K562 (cell line): Measurements from ENCODE around the gene CYP51A1. TPM values are rescaled to one million over a fixed set of nuclear protein-coding genes. Genes with fewer than 3 reads are reported as not detected.

ENCODE experiments used
- ARNT ChIP-seq, 2 experiments: fragments of 450-650 bp; IDR thresholded peaks; 2 replicates each; pipeline ENCODE4 v1.6.1; 2016; ENCODE audit warnings: mild to moderate bottlenecking in 1 of 2
- BDP1 ChIP-seq: IDR thresholded peaks from 3 replicates; pipeline ENCODE4 v1.6.1; 2011; ENCODE audit not compliant: insufficient read length, insufficient read depth
- ETV5 ChIP-seq: sonication (generic); formaldehyde crosslinking; IDR thresholded peaks from 2 replicates; pipeline ENCODE4 v1.4.0; 2020; ENCODE audit warnings: low read depth, mild to moderate bottlenecking, missing genetic modification reagents
- HNRNPK ChIP-seq: fragments of 200-400 bp; formaldehyde crosslinking; IDR thresholded peaks from one replicate; pipeline ENCODE4 v1.6.1; 2018; ENCODE audit warnings: mild to moderate bottlenecking, low read depth, low read length; ENCODE audit not compliant: poor library complexity, severe bottlenecking
- MAFG ChIP-seq: fragments of 450-650 bp; conservative IDR thresholded peaks from 2 replicates; pipeline ENCODE4 v1.6.1; 2016; ENCODE audit warnings: missing genetic modification characterization, missing compliant biosample characterization
- OTX1 ChIP-seq: fragments of 450-650 bp; formaldehyde crosslinking; IDR thresholded peaks from 2 replicates; pipeline ENCODE4 v1.4.0; 2022; ENCODE audit warnings: mild to moderate bottlenecking
- SIN3A ChIP-seq, 2 experiments: fragments of 150-350 bp in 1 of 2; IDR thresholded peaks; 2 replicates each; pipeline ENCODE4 v1.6.1; 2011 to 2016; ENCODE audit warnings: borderline replicate concordance in 2 of 2, low read depth in 2 of 2, low read length in 2 of 2, mild to moderate bottlenecking in 2 of 2, moderate library complexity in 2 of 2; ENCODE audit not compliant: control insufficient read depth in 1 of 2
- SIRT6 ChIP-seq: IDR thresholded peaks from one replicate; pipeline ENCODE4 v1.6.1; 2012; ENCODE audit warnings: low read depth, mild to moderate bottlenecking, control low read depth, inconsistent platforms, low read length, moderate library complexity
- SRSF3 ChIP-seq: fragments of 200-400 bp; formaldehyde crosslinking; IDR thresholded peaks from 2 replicates; pipeline ENCODE4 v1.6.1; 2016; ENCODE audit warnings: mild to moderate bottlenecking, low read length, moderate library complexity; ENCODE audit not compliant: insufficient read depth
- polyA plus RNA-seq, 8 experiments: library from polyadenylated mRNA; depleted of rRNA in 4 of 8; stranded (reverse) in 5 of 8; unstranded in 3 of 8; fragments of >200 nt; fragmentation: Nextera tagmentation in 2 of 8; fragmentation: Illumina TruSeq in 1 of 8; extraction: Ambion mirVana in 2 of 8; extraction: Trizol in 1 of 8; gene quantifications; 2 replicates each; pipeline versions ENCODE4 v1.2.1 to v1.2.3, GENCODE V29; 2011 to 2014; ENCODE audit warnings: inconsistent platforms in 1 of 8, missing spikeins in 1 of 8
- total RNA-seq, 7 experiments: library from RNA; depleted of rRNA in 6 of 7; stranded (reverse); fragments of >200 nt in 6 of 7; fragmentation: Illumina TruSeq in 2 of 7; extraction: Trizol in 2 of 7; gene quantifications; 2 replicates each; pipeline versions ENCODE4 v1.2.1 to v1.2.3, GENCODE V29; 2011 to 2021; ENCODE audit warnings: low replicate concordance in 1 of 7
- TF ChIP-seq, protein P1 (sequence below): sonication (generic); formaldehyde crosslinking; IDR thresholded peaks from 2 replicates; pipeline ENCODE4 v1.8.1; 2022; ENCODE audit warnings: missing genetic modification reagents
- TF ChIP-seq, protein P2 (sequence below): fragments of 450-650 bp; IDR thresholded peaks from 2 replicates; pipeline ENCODE4 v1.7.0; 2016; ENCODE audit warnings: borderline replicate concordance
- TF ChIP-seq, protein P3 (sequence below): sonication (generic); formaldehyde crosslinking; IDR thresholded peaks from 2 replicates; pipeline ENCODE4 v1.8.0; 2023; ENCODE audit warnings: missing genetic modification reagents, mild to moderate bottlenecking, borderline replicate concordance
- TF ChIP-seq, protein P4 (sequence below), 2 experiments: IDR thresholded peaks; 2 replicates each; pipeline ENCODE4 v1.6.1; 2012; ENCODE audit warnings: improper control_type of control experiment in 2 of 2, low read depth in 2 of 2, low read length in 2 of 2, borderline replicate concordance in 1 of 2

The CYP51A1 gene
- total and polyA plus RNA-seq, 9 of the 15 experiments (the other 6 are each of a cell fraction or from before 2014, with no cell fraction given) = 35.4 to 151 (median 80.3) TPM

DNA sequence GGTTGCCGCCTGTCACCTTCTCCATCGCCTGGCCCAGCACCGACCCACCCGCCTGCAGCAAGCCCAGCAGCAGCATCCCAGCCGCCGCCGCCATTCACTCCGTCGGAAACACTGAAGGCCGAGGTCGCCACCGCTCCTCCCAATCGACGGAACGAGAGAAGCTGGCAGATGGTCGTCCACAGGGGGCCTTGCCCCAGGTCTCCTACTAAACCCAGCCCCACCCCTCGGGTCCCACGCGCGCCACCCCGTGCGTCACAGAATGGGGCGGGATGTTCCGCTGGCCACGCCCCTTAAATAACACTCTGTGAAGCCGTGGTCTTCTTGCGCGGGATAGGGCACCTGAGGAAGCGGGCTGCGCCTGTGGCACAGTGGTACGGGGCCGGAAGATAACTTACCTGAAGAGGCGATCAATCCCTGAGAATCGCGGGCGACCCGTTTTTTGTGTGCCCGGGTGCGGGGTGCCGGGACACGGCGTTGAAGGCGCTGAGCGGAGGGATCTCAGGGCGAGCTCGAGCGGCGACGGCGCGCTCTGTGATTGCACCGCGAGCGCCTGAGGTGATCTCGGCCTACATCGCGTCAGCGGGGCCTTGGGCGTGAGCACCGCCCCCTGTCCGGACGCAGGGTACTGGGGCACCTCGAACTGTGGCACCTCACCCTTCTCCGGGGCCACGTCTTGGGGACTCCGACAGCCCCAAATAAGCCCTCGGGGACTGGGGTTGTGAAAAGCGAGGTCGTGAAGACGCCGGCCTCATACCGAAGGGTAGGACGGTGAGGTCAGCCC, at the start of gene CYP51A1 (continued):
- TF ChIP-seq, protein P1, sequence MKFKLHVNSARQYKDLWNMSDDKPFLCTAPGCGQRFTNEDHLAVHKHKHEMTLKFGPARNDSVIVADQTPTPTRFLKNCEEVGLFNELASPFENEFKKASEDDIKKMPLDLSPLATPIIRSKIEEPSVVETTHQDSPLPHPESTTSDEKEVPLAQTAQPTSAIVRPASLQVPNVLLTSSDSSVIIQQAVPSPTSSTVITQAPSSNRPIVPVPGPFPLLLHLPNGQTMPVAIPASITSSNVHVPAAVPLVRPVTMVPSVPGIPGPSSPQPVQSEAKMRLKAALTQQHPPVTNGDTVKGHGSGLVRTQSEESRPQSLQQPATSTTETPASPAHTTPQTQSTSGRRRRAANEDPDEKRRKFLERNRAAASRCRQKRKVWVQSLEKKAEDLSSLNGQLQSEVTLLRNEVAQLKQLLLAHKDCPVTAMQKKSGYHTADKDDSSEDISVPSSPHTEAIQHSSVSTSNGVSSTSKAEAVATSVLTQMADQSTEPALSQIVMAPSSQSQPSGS (CRISPR knock-in tag) = peak; percentile 74; the same call in 1 of the 2 replicates
- TF ChIP-seq MAFG (tag) (no peak), ARNT (IDR thresholded peaks at IDR 0.05) (peak; percentile 61 to 72; a peak in 2 of 4 replicates), HNRNPK (no peak), SRSF3 (peak; percentile 82; the same call in 1 of the 2 replicates), BDP1 (no peak), OTX1 (CRISPR knock-in tag) (peak; percentile 75; the same call in 1 of the 2 replicates), SIN3A (IDR thresholded peaks at IDR 0.05; ENCODE audit: borderline replicate concordance in 2 of 2, control insufficient read depth in 1 of 2, low read depth in 2 of 2, low read length in 2 of 2) (peak; percentile 54 to 75; a peak in 1 of 4 replicates), SIRT6 (no peak), ETV5 (peak; percentile 85)
- TF ChIP-seq, protein P2, sequence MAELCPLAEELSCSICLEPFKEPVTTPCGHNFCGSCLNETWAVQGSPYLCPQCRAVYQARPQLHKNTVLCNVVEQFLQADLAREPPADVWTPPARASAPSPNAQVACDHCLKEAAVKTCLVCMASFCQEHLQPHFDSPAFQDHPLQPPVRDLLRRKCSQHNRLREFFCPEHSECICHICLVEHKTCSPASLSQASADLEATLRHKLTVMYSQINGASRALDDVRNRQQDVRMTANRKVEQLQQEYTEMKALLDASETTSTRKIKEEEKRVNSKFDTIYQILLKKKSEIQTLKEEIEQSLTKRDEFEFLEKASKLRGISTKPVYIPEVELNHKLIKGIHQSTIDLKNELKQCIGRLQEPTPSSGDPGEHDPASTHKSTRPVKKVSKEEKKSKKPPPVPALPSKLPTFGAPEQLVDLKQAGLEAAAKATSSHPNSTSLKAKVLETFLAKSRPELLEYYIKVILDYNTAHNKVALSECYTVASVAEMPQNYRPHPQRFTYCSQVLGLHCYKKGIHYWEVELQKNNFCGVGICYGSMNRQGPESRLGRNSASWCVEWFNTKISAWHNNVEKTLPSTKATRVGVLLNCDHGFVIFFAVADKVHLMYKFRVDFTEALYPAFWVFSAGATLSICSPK = no peak
- TF ChIP-seq, protein P3, sequence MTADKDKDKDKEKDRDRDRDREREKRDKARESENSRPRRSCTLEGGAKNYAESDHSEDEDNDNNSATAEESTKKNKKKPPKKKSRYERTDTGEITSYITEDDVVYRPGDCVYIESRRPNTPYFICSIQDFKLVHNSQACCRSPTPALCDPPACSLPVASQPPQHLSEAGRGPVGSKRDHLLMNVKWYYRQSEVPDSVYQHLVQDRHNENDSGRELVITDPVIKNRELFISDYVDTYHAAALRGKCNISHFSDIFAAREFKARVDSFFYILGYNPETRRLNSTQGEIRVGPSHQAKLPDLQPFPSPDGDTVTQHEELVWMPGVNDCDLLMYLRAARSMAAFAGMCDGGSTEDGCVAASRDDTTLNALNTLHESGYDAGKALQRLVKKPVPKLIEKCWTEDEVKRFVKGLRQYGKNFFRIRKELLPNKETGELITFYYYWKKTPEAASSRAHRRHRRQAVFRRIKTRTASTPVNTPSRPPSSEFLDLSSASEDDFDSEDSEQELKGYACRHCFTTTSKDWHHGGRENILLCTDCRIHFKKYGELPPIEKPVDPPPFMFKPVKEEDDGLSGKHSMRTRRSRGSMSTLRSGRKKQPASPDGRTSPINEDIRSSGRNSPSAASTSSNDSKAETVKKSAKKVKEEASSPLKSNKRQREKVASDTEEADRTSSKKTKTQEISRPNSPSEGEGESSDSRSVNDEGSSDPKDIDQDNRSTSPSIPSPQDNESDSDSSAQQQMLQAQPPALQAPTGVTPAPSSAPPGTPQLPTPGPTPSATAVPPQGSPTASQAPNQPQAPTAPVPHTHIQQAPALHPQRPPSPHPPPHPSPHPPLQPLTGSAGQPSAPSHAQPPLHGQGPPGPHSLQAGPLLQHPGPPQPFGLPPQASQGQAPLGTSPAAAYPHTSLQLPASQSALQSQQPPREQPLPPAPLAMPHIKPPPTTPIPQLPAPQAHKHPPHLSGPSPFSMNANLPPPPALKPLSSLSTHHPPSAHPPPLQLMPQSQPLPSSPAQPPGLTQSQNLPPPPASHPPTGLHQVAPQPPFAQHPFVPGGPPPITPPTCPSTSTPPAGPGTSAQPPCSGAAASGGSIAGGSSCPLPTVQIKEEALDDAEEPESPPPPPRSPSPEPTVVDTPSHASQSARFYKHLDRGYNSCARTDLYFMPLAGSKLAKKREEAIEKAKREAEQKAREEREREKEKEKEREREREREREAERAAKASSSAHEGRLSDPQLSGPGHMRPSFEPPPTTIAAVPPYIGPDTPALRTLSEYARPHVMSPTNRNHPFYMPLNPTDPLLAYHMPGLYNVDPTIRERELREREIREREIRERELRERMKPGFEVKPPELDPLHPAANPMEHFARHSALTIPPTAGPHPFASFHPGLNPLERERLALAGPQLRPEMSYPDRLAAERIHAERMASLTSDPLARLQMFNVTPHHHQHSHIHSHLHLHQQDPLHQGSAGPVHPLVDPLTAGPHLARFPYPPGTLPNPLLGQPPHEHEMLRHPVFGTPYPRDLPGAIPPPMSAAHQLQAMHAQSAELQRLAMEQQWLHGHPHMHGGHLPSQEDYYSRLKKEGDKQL (CRISPR knock-in tag) = no peak
- TF ChIP-seq, protein P4, sequence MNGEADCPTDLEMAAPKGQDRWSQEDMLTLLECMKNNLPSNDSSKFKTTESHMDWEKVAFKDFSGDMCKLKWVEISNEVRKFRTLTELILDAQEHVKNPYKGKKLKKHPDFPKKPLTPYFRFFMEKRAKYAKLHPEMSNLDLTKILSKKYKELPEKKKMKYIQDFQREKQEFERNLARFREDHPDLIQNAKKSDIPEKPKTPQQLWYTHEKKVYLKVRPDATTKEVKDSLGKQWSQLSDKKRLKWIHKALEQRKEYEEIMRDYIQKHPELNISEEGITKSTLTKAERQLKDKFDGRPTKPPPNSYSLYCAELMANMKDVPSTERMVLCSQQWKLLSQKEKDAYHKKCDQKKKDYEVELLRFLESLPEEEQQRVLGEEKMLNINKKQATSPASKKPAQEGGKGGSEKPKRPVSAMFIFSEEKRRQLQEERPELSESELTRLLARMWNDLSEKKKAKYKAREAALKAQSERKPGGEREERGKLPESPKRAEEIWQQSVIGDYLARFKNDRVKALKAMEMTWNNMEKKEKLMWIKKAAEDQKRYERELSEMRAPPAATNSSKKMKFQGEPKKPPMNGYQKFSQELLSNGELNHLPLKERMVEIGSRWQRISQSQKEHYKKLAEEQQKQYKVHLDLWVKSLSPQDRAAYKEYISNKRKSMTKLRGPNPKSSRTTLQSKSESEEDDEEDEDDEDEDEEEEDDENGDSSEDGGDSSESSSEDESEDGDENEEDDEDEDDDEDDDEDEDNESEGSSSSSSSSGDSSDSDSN (IDR thresholded peaks at IDR 0.05; ENCODE audit: borderline replicate concordance in 1 of 2, low read depth in 2 of 2, low read length in 2 of 2) = 0 out of 4 replicates have a peak, but pooled peaks of 1 of the 2 experiments have one; percentile 71
